ENCODE measurements around the gene FAAP100. TPM values are rescaled to one million over a fixed set of nuclear protein-coding genes. Genes with fewer than 3 reads are reported as not detected.

Gene FAAP100
- total and polyA plus RNA-seq, 8 donors = 23.0 to 33.7 (median 28.3) TPM

DNA sequence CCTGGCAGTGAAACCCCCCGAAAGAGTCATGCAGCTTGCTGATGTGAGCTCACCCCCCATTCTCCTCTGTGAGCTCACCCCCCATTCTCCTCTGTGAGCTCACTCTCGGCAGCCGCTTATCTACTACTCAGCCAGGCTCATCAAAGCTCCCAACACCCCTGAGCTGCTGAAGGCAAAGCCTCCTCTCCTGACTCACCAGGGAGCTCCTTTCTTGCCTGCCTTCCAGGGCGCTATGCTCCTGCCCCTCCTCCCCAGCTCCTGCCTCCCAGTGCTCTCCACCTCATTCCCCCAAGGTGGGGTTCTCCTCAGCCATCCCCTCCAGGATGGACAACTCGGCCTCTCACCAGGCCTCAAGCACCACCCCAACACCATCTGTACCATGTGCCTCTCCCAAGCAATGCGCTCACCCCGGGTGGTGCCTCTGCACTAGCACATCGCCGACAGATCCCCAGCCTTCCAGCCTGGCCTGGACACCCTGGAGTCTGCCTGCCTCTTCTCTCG is 27.7 kb upstream of the FAAP100 start:
- no peaks in the 10 kb centered on the region for H3K9me3 ChIP-seq
- no peaks in the 10 kb centered on the region for H3K27me3 ChIP-seq
- H3K4me1 ChIP-seq = peaks cover 8 to 29% of the 10 kb centered on the region in 2 donors
- H3K4me3 ChIP-seq = no peak overlapping the region
- intact Hi-C loops (cut with DNase I) = no loop called here
- H3K36me3 ChIP-seq = peaks cover 0 to 93% of the 10 kb centered on the region in 2 donors
- ATAC-seq = no peak
- DNase-seq = no peak
- TF ChIP-seq, protein P1, sequence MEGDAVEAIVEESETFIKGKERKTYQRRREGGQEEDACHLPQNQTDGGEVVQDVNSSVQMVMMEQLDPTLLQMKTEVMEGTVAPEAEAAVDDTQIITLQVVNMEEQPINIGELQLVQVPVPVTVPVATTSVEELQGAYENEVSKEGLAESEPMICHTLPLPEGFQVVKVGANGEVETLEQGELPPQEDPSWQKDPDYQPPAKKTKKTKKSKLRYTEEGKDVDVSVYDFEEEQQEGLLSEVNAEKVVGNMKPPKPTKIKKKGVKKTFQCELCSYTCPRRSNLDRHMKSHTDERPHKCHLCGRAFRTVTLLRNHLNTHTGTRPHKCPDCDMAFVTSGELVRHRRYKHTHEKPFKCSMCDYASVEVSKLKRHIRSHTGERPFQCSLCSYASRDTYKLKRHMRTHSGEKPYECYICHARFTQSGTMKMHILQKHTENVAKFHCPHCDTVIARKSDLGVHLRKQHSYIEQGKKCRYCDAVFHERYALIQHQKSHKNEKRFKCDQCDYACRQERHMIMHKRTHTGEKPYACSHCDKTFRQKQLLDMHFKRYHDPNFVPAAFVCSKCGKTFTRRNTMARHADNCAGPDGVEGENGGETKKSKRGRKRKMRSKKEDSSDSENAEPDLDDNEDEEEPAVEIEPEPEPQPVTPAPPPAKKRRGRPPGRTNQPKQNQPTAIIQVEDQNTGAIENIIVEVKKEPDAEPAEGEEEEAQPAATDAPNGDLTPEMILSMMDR (IDR thresholded peaks at IDR 0.05) = no peak
- H3K27ac ChIP-seq = no peak overlapping the region

DNA sequence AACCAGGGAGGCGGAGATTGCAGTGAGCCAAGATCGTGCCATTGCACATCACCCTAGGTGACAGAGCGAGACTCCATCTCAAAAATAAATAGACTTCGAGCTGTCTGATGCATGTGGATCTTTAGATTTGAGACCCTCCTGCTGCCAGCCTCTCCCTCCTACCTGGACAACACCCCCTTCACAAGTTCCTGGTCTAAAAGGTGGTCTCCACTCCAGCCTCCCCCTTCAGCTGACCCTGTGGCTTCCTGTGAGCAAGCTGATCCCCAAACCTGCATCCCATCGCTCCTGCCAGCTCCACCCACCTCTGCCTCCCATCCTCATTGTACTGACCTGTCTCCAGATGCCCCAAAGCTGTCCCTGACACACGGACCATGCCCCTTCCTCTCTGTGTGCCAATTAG is 27.1 kb upstream of the FAAP100 start:
- TF ChIP-seq, protein P1 (IDR thresholded peaks at IDR 0.05) = no peak
- no peaks in the 10 kb centered on the region for H3K9me3 ChIP-seq
- H3K4me3 ChIP-seq = no peak overlapping the region
- H3K27ac ChIP-seq = no peak overlapping the region
- H3K27me3 ChIP-seq = no peaks in the 10 kb centered on the region
- H3K36me3 ChIP-seq = peaks cover 0 to 93% of the 10 kb centered on the region in 2 donors
- intact Hi-C loops (cut with DNase I) = no loop called here
- ATAC-seq (no peak), DNase-seq (no peak)
- H3K4me1 ChIP-seq = peaks cover 8 to 29% of the 10 kb centered on the region in 2 donors

DNA sequence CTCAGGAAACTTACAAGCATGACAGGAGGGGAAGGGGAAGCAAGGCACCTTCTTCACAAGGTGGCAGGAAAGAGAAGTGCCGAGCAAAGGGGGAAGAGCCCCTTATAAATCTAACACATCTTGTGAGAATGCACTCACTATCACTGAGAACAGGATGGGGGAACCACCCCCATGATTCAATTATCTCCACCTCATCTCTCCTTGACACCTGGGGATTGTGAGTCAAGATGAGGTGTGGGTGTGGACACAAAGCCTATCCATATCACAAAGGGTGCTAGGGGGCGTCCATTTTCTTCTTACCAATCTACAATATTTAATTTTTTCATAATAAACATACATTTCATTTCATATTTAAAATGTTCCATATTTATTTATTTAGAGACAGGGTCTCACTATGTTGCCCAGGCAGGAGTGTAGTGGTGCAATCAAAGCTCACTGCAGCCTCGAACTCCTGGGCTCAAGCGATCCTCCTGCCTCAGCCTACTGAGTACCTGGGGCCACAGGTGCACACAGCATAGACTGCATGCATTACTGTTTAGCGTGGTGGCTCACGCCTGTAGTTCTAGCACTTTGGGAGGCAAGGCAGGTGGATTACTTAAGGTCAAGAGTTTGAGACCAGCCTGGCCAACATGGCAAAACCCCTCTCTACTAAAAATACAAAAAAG is 26.5 kb upstream of the FAAP100 start:
- Histone ChIP-seq H3K27ac (no peak overlapping the region), H3K27me3 (no peaks in the 10 kb centered on the region), H3K4me1 (peaks cover 8 to 29% of the 10 kb centered on the region in 2 donors), H3K36me3 (peaks cover 0 to 93% of the 10 kb centered on the region in 2 donors), H3K9me3 (no peaks in the 10 kb centered on the region), H3K4me3 (no peak overlapping the region)
- intact Hi-C loops (cut with DNase I) = no loop called here
- TF ChIP-seq, protein P1 (IDR thresholded peaks at IDR 0.05) = no peak
- DNase-seq (no peak), ATAC-seq (no peak)

DNA sequence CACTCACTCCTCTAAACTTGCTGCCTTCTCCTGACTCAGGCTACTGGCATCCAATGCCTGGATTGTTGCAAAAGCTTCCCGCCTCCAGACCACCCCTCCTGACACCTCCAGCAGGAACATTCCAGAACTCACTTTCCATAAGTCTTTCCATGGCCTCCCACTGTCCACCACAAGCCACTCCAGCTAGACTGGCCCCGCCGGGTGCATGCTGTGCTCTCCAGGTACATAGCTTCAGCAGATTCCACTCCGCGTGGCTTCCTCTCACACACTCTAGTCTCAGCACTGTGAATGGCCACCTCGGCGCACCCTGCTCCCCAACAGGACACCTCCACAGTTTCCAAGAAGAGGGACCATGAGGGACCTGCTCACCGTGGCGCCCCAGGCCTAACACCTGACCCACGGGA is 25.9 kb upstream of the FAAP100 start:
- DNase-seq = no peak
- Histone ChIP-seq H3K4me3 (no peak overlapping the region), H3K9me3 (no peaks in the 10 kb centered on the region), H3K4me1 (peaks cover 8 to 29% of the 10 kb centered on the region in 2 donors), H3K27ac (peak overlapping the region in 1 of 2 donors; percentile 63), H3K36me3 (peaks cover 0 to 93% of the 10 kb centered on the region in 2 donors), H3K27me3 (no peaks in the 10 kb centered on the region)
- no peak for ATAC-seq
- TF ChIP-seq, protein P1 (IDR thresholded peaks at IDR 0.05) = no peak
- intact Hi-C loops (cut with DNase I) = no loop called here

DNA sequence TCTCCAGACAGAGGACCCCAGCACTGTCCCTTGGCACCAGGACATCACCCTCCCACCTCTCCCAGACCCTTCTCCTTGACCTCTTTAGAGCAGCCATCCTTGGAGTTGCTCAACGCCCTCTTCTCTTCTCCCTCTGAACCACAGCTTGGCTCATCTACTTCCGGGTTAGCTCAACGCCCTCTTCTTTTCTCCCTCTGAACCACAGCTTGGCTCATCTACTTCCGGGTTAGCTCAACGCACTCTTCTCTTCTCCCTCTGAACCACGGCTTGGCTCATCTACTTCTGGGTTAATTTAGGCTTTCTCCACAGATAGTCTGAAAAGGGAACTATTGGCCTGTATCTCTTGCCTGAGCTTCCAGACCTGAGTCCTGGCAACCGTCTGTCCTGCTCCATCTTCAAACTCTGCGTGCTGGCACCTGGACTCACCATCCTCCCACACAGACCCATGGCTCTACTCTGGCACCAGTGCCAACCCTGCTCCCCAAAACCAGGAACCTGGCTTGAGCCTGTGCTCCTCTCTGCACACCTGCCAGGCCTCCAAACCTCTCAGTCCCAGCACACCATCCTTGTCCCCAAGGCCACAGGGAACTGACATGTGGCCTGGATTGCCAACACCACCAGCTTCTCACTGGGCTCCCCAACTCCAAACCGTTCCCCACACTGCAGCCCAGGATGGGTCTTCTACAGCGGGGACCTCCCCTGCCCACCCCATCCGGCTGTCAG is 25.3 kb upstream of the FAAP100 start:
- H3K4me1 ChIP-seq = peaks cover 8 to 29% of the 10 kb centered on the region in 2 donors
- H3K9me3 ChIP-seq = no peaks in the 10 kb centered on the region
- ATAC-seq = peak; percentile 23
- intact Hi-C loops (cut with DNase I) = no loop called here
- H3K27ac ChIP-seq = peak overlapping the region; percentile 42 to 63
- TF ChIP-seq, protein P1 (IDR thresholded peaks at IDR 0.05) = no peak
- no peak overlapping the region for H3K4me3 ChIP-seq
- no peaks in the 10 kb centered on the region for H3K27me3 ChIP-seq
- DNase-seq = no peak
- peaks cover 0 to 91% of the 10 kb centered on the region in 2 donors for H3K36me3 ChIP-seq
